ENCODE measurements around the gene TMEM151A.
"Not testable (repeated sequence)": the region's sequence is repeated elsewhere in the genome, so short reads cannot be mapped to it uniquely, and the experiment has no call there.

TMEM151A gene

DNA sequence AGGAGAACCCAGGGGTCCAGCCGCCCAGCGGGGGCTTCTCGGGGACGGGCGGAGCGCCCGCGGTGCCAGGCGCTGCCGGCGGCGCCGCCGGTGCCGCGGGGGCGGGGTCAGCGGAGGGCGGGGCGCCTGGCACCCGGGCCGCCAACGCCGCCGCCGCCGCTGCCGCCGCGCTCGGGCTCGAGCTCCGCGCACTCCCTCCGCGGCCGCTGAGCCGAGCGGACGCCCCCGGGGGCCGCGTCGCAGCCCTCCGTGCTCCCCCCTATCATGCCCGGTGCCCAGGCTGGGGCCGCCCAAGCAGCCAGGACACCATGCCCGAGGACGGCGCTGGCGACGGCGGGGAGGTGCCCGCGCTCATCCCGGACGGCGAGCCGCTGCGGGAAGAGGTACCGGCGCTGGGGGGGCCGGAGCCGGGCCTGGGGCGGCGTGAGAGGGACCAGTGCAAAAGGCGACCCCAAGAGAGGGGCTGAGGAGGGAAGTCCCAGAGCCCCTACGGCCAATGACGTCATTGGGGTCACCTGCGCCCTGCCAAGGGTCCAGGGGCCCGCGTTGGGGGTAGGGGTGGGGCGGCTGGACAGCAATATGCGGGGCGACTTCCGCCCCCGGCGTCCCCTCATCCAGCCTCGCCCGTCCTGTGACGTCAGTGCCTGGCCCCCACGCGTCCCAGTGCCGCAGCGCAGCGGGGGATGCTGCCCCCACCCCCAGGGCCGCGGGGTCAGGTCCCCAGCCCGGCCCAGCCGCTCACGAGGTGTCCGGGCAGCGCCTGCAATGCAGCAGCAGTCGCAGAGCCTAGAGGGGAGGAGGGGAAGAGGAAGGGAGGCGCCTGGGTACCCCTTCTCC, at the start of gene TMEM151A:
Gene TMEM151A, plus strand, starts transcription at position 189 of the 837 bp plus-strand sequence. Its CDS starts 120 bp downstream, at position 309.
- DNase-seq (ENCODE audit: low read depth) = no peak

DNA sequence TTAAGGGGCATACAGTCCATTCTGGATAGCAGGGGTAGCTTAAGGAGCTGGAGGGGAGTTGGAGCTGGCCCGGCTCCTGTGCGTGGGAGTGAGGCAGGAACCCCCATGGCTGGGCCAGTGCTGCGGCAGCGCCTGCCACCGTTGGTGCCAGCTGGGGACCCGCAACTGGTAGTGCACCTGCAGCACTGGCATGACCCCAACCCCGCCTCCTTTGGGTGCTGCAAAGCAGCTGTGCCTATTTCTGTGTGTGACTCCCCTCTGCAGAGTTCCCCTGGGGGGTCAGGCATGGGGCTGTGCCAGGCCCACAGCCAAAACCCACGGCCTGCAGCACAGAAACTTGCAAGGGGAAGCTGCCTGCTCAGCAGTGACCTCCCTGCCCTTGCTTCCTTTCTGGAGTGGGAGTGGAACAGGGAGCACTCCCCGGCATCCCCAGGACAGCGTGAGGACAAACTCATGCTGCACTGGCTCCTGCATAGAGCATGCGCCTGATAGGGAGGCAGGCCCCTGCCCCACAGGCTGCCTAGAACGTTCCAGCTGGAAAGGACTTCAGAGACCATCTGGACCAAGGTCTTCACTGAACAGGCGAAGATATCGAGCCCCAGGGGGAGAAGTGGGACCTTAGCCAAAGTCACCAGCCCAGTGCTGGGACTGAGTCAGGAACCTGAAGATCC, 49.5 kb upstream of the TMEM151A start:
- DNase-seq (ENCODE audit: low read depth) = no peak

DNA sequence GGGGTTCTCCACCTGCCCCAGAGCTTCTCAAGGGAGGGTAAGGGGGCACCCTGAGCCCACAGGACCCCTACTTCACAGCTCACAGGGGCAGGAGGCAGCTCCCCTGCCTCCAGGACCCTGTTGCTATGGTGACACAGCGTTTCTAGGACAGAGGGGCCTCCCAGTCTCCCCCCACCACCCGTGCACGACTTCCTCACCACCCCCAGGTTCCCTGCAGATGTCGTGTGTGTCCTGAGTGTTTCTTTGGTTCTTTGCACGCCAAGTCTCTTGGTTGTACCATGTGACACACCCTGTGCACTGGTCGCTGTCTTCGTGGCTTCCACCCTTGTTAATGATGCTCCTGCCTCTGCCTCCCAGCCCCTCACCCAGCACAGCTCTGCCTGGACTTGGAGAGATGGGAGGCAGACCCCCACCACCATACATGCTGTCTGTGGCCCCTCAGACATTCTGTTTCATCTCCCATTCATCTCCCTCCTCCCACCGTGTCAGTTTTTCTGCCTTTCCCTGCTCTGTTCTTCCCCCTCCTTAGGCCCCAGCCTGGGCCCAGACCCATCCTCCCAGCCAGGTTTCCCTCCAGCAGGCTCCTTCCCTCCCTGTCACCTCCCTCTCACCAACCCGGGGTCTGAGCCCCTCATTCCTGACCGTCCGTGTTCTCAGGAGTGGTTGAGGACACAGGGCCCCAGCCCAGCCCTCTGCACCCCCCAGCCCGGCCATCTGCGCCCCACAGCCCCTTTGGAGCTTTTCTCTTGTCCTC, 47.7 kb upstream of the TMEM151A start:
- DNase-seq (ENCODE audit: low read depth) = no peak

DNA sequence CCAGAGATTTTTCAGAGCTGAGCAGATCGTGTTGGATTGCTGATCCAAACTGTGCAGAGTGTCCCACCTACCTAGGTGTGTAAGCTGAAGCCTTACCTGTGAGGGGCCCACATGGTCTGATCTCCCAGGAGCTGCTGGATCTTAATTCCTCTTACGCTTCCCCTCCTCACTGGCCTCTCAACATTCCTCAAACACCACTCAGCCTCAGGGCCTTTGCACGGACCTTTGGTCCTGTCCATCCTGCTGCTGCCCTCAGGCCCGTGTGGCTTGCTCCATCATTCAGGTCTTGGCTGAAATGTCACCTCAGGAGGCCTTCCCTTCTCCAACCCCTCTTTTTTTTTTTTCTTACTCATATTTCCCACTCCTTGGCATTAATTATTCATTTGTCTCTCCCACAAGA, 44.4 kb upstream of the TMEM151A start:
- no peak for DNase-seq (ENCODE audit: low read depth)

DNA sequence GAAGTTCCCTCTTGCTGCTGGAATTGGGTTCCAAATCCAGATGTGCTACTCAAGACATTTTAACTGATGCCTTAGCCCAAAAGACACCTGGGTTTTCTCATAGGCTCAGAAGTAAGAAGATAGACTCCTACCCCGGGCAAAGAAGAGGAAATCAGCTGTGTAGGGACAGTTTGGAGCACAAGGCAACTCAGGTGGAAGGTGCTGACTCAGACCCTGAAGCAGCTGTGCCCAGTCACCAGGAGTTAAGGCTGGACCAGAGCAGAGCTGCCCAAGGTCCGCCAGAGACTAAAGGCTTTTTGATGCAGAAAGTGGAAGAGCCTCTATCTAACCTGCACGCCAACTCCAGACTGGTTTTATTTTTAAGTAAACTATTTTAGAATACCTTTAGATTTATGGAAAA, 43.9 kb upstream of the TMEM151A start:
- DNase-seq (ENCODE audit: low read depth) = no peak

DNA sequence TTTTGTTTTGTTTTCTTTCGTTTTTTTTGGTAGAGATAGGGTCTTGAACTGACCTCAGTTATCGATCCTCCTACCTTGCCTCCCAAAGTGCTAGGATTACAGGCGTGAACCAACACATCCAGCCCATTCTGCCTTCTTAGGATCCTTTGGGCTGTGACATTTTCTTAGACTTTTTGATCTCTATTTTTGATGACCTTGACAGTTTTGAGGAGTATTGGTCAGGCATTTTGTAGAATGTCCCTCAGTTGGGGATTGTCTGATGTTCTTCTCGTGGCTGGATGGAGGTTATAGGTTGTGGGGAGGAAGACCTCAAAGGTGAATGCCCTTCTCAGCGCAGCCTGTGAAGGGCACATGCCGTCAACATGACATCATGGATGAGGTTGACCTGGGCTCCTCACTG, 42.8 kb upstream of the TMEM151A start:
- no peak for DNase-seq (ENCODE audit: low read depth)

DNA sequence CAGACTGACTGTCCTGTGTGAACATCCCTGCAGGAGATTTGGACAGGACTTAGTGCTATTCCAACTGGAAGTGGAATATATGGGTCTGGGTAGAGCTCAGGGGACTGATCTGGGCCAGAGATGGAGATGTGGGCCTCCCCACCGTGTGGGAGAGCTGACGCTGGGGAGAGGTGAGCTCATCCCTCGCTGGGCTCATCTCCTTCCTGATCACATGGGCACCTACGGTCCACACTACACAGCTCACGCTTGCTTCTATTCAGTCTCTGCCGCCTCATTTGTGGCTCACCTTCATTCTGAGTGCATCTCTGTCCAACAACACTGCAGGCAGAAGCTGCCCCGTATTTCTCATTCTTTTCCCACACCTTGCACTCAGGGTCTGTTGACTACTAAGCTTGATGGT, 39.9 kb upstream of the TMEM151A start:
- DNase-seq (ENCODE audit: low read depth) = no peak

DNA sequence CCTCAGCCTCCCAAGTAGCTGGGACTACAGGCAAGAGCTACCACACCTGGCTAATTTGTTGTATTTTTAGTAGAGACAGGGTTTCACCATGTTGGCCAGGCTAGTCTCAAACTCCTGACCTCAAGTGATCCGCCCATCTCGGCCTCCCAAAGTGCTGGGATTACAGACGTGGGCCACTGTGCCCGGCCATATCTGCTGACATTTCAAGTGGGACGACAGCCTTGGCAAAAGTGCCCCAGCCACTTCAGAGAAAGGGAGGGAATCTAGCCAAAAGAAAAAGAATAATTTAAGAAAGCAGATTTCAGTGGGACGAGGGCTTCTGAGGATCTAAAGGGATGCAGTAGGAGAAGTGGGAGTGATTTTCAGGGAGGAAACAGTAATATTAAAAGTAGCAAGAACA, 38.6 kb upstream of the TMEM151A start:
- not testable (repeated sequence) for DNase-seq (ENCODE audit: low read depth)

DNA sequence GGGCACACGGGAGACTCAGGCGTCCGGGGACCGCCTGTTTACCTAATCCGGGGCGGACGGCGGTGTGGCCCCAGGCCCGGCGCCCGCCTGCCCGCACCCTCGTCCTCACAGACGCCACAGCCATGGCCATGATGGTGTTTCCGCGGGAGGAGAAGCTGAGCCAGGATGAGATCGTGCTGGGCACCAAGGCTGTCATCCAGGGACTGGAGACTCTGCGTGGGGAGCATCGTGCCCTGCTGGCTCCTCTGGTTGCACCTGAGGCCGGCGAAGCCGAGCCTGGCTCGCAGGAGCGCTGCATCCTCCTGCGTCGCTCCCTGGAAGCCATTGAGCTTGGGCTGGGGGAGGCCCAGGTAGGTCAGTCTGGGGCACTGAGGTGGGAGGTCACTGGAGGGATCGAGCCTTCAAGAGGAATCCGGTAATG, 33.2 kb upstream of the TMEM151A start:
- no peak for DNase-seq (ENCODE audit: low read depth)

DNA sequence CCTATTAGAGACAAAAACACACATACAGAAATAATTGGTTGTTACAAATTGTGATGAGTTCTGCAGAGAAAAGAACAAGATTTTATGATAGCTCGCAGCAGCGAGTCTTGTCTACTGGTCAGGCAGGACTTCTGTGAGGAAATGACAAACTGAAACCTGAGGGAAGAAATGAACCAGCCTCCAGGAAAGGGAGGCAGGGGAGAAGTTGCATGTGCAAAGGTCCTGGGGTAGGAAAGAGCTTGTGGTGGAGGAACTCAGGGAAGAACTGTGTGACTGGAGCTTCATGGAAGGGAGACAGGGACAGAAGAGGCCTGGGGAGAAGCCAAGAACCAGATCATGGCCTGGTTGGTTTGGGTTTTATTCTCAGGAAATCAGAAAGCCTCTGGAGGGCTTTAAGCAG, 32.5 kb upstream of the TMEM151A start:
- DNase-seq (ENCODE audit: low read depth) = no peak

DNA sequence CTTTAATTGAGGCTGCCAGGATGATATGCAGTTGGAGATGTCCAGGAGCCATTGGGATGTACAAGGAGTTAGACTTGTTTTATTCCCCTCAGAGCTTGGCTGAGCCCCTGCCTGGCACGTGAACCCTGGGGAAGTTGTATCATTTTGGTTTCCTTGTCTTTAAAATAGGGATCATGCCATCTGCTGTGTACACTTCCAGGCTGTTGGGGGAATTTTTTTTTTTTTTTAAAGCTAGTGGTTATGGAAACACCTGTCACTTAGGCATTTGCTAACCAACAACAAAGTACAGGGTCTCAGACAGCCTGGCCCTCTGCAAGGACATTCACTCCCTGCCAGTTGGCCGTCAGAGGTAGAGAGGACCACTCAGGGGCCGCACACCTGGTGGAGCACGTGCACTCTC, 31.7 kb upstream of the TMEM151A start:
- DNase-seq (ENCODE audit: low read depth) = no peak

DNA sequence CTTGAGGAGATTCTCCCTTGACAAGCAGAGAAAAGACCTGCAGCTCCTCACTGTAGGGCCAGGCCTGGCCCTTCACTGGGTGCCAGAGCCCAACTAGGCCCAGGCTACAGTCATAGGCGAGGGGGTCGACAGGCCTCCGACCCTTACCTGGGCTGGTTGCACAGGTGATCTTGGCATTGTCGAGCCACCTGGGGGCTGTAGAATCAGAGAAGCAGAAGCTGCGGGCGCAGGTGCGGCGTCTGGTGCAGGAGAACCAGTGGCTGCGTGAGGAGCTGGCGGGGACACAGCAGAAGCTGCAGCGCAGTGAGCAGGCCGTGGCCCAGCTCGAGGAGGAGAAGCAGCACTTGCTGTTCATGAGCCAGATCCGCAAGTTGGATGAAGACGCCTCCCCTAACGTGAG, 30.1 kb upstream of the TMEM151A start:
- DNase-seq (ENCODE audit: low read depth) = no peak

DNA sequence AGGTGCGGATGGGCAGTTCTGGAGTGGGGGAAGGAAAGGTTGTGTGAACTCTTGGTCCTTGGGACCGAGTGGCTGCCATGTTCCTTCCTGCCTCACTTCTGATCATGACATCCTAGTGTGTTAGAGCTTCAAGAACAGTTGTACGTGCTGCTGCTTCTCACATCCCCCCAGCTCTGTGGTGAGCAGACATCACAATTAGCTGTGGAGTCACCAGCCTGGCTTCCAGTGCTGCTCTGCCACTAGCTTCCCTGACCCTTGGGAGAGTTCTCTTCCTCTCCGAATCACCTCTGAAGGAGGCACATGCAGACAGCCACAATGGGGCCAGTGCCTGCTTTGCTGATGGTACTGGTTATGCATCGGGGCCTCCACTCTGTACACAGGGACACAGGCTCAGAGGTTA, 29.5 kb upstream of the TMEM151A start:
- no peak for DNase-seq (ENCODE audit: low read depth)

DNA sequence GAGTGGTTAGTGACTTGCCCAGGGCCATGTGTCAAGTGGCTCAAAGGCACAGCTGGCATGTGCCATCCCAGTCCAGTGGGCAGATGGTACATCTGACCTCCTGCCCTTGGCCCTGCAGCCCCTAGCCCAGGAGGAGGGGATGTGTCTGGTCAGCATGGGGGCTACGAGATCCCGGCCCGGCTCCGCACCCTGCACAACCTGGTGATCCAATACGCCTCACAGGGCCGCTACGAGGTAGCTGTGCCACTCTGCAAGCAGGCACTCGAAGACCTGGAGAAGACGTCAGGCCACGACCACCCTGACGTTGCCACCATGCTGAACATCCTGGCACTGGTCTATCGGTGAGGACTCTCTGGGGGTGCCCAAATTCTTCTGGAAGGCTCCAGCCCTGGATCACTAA, 29.0 kb upstream of the TMEM151A start:
- no peak for DNase-seq (ENCODE audit: low read depth)

DNA sequence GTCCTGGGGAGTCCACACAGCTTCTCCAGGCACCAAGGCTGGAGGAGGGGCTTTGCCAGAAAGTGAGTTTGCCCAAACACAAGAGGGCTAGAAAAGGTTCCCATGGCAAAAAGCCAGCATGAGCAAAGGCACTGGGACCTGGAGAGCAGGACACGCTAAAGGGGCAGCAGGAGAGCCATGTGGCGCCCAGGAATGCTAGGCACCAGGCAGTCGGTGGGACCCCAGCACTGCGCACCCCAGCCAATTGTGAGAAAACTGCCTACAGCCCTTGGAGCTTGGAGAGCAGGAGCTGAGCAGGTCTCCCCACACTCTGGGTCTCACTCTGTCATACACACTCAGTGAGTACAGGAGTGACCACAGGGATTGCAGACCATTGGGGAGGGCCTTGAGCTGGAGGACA, 28.5 kb upstream of the TMEM151A start:
- DNase-seq (ENCODE audit: low read depth) = no peak

DNA sequence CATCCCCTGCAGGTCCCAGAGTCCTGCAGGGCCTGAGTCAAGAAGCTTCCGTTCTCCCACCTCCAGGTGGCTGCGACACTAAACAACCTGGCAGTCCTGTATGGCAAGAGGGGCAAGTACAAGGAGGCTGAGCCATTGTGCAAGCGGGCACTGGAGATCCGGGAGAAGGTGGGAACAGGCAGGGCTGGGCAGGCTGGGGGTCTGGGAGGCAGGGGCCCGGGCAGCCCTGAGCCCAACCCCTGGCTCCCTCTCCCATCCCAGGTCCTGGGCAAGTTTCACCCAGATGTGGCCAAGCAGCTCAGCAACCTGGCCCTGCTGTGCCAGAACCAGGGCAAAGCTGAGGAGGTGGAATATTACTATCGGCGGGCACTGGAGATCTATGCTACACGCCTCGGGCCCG, 27.9 kb upstream of the TMEM151A start:
- no peak for DNase-seq (ENCODE audit: low read depth)

DNA sequence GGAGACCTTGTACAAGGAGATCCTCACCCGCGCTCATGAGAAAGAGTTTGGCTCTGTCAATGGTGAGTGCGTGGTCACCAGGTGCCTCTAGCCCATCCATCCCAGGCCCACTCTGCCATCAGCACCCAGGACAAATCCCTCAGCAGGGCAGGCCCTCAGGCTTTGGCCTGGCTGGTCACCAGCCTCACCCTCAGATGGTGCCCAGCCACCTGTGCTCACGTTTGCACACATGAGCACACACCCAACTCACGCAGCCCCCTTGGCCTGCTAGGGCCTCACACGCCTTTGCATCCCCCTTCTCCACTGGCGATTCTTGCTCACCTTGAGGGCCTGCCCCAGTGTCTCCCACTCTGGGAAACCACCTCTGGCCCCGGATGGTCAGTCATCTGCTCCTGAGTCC, 27.3 kb upstream of the TMEM151A start:
- no peak for DNase-seq (ENCODE audit: low read depth)

DNA sequence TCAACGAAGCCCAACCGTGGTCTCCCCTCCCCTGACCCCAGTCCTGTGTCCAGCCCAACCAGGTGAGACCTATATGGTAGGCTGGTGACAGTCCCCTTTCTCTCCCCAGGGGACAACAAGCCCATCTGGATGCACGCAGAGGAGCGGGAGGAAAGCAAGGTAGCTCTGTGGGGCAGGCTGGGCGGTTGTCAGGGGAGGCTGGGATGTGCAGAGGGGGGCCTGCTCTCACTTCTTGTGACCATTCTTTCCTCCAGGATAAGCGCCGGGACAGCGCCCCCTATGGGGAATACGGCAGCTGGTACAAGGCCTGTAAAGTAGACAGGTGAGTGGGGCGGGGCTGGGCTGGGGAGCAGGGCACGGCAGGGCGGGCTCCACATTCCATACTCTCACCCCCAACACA, 26.8 kb upstream of the TMEM151A start:
- DNase-seq (ENCODE audit: low read depth) = no peak

DNA sequence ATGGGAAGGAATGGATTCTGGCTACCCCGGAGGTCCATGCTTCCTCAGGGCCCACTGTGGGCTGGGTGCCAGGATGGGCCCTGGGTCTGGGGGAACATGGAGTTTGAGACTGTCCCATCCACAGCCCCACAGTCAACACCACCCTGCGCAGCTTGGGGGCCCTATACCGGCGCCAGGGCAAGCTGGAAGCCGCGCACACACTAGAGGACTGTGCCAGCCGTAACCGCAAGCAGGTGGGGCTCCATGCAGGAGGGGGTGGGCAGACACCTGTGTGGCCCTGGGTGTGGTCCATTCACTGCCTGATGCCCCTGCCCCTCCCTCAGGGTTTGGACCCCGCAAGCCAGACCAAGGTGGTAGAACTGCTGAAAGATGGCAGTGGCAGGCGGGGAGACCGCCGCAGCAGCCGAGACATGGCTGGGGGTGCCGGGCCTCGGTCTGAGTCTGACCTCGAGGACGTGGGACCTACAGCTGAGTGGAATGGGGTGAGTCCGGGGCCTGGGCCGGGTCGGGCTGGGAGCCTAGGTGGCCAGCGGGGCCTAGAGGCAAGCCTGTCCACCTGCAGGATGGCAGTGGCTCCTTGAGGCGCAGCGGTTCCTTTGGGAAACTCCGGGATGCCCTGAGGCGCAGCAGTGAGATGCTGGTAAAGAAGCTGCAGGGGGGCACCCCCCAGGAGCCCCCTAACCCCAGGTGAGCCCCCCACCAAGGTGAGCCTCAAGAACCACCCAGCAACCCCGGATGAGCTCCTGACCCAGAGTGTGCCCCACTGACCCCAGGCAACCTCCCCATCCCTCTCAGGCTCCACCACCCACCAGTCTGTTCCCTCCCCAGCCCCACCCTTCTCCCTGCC, 25.9 kb upstream of the TMEM151A start:
- DNase-seq (ENCODE audit: low read depth) = no peak

DNA sequence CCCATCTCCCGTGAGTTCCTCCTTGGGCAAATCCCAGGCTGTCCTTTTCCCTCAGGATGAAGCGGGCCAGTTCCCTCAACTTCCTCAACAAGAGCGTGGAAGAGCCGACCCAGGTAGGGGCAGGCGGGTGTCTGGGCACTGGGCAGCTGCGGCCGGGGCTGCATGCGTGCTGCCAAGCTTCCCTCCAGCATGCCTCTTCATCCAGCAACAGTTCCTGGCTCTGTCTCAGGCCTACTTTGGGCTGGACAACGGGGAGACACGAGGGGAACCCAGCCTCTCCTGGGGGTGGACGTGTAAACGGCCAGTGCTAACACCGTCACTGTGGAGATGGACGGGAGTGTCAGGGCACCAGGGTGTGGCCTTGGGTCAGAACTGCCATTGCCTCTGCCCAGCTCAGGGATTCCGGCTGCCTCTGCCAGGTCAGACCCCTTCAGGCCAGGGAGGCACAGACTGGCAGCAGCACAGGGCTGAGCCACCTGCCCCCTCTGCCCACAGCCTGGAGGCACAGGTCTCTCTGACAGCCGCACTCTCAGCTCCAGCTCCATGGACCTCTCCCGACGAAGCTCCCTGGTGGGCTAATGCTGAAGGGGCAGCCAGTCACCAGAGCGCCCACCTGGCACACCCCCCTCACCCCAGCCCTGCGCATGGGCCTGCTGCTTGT, 25.2 kb upstream of the TMEM151A start:
- DNase-seq (ENCODE audit: low read depth) = no peak

DNA sequence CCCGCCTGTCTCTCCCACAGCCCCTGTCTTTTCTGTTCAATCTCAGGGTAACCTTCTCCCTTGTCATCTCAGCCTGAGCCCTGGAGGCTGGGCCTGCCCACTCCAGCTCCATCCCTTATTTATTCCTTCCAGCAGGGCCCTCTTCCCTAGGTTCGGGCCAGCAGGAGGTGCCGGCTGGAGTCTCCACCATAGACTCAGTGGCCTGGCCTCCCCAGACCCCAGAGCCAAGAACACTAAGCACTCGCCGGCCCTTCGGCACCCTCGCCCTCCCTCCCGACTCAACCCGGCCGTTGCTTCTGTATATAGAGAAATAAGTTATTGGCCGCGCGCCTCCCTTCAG, 24.7 kb upstream of the TMEM151A start:
- no peak for DNase-seq (ENCODE audit: low read depth)
